H9 (cell line): Measurements from ENCODE around the gene GSAP. TPM values are rescaled to one million over a fixed set of nuclear protein-coding genes. Genes with fewer than 3 reads are reported as not detected.

Source experiments
- DNase-seq: peaks from one replicate; pipeline ENCODE4 v3.0.0-alpha.2; 2017
- H2AFZ ChIP-seq: one replicate; pipeline ENCODE4 v1.6.1; 2013; ENCODE audit warnings: mild to moderate bottlenecking, low read length, control low read depth, moderate library complexity
- H2AK5ac ChIP-seq: 2 replicates; pipeline ENCODE4 v1.6.1; 2013; ENCODE audit warnings: low read length, control low read depth, mixed read lengths; ENCODE audit not compliant: insufficient read length
- H2BK120ac ChIP-seq: one replicate; pipeline ENCODE4 v1.6.1; 2013; ENCODE audit warnings: low read depth, mild to moderate bottlenecking, low read length, control low read depth, inconsistent platforms; ENCODE audit not compliant: poor library complexity, severe bottlenecking
- H2BK12ac ChIP-seq: 2 replicates; pipeline ENCODE4 v1.6.1; 2013; ENCODE audit warnings: low read length, control low read depth, mixed read lengths, low read depth; ENCODE audit not compliant: insufficient read length
- H2BK15ac ChIP-seq: 2 replicates; pipeline ENCODE4 v1.6.1; 2013; ENCODE audit warnings: low read depth, low read length, control low read depth
- H2BK20ac ChIP-seq: one replicate; pipeline ENCODE4 v1.6.1; 2013; ENCODE audit warnings: low read depth, mild to moderate bottlenecking, low read length, control low read depth, inconsistent platforms; ENCODE audit not compliant: poor library complexity, severe bottlenecking
- H2BK5ac ChIP-seq: 2 replicates; pipeline ENCODE4 v1.6.1; 2013; ENCODE audit warnings: low read length, control low read depth, mixed read lengths; ENCODE audit not compliant: insufficient read length
- H3K14ac ChIP-seq: 2 replicates; pipeline ENCODE4 v1.6.1; 2013; ENCODE audit warnings: low read length, control low read depth; ENCODE audit not compliant: insufficient read depth
- H3K18ac ChIP-seq: 2 replicates; pipeline ENCODE4 v1.6.1; 2013; ENCODE audit warnings: low read depth, mild to moderate bottlenecking, mixed read lengths, low read length, control low read depth; ENCODE audit not compliant: insufficient read length
- H3K23ac ChIP-seq: 2 replicates; pipeline ENCODE4 v1.6.1; 2013; ENCODE audit warnings: low read length, control low read depth, mixed read lengths, low read depth; ENCODE audit not compliant: insufficient read length
- H3K23me2 ChIP-seq: 2 replicates; pipeline ENCODE4 v1.6.1; 2013; ENCODE audit warnings: low read depth, mild to moderate bottlenecking, mixed read lengths, low read length, control low read depth; ENCODE audit not compliant: insufficient read length, poor library complexity, severe bottlenecking
- H3K27ac ChIP-seq: 2 replicates; pipeline ENCODE4 v1.5.1; 2013; ENCODE audit warnings: low read length, control low read depth, mixed read lengths, low read depth; ENCODE audit not compliant: insufficient read length
- H3K27me3 ChIP-seq: 2 replicates; pipeline ENCODE4 v1.6.1; 2013; ENCODE audit warnings: low read length, control low read depth, inconsistent platforms; ENCODE audit not compliant: insufficient read depth
- H3K4ac ChIP-seq: 2 replicates; pipeline ENCODE4 v1.6.1; 2013; ENCODE audit warnings: low read depth, mild to moderate bottlenecking, control low read depth, inconsistent platforms, low read length, moderate library complexity
- H3K4me1 ChIP-seq: 2 replicates; pipeline ENCODE4 v1.6.1; 2013; ENCODE audit warnings: low read length, control low read depth, inconsistent platforms; ENCODE audit not compliant: insufficient read depth
- H3K4me2 ChIP-seq: 2 replicates; pipeline ENCODE4 v1.6.1; 2013; ENCODE audit warnings: low read length, control low read depth, mixed read lengths; ENCODE audit not compliant: insufficient read length, insufficient read depth
- H3K56ac ChIP-seq: 2 replicates; pipeline ENCODE4 v1.6.1; 2013; ENCODE audit warnings: low read depth, mild to moderate bottlenecking, mixed read lengths, low read length, control low read depth; ENCODE audit not compliant: insufficient read length
- H3K79me1 ChIP-seq: 2 replicates; pipeline ENCODE4 v1.6.1; 2013; ENCODE audit warnings: low read depth, mild to moderate bottlenecking, moderate library complexity, low read length, control low read depth, inconsistent platforms; ENCODE audit not compliant: insufficient read depth, poor library complexity, severe bottlenecking
- H3K79me2 ChIP-seq: 2 replicates; pipeline ENCODE4 v1.6.1; 2013; ENCODE audit warnings: low read length, control low read depth, inconsistent platforms; ENCODE audit not compliant: insufficient read depth
- H3K9ac ChIP-seq: 2 replicates; pipeline ENCODE4 v1.6.1; 2013; ENCODE audit warnings: low read length, control low read depth, mixed read lengths; ENCODE audit not compliant: insufficient read length; ENCODE audit errors: extremely low read depth
- H3K9me3 ChIP-seq: one replicate; pipeline ENCODE4 v1.6.1; 2013; ENCODE audit warnings: low read depth, low read length, inconsistent platforms; ENCODE audit not compliant: control insufficient read depth
- H3T11ph ChIP-seq: one replicate; pipeline ENCODE4 v1.6.1; 2013; ENCODE audit warnings: mild to moderate bottlenecking, low read length, control low read depth, inconsistent platforms
- H4K20me1 ChIP-seq: one replicate; pipeline ENCODE4 v1.6.1; 2013; ENCODE audit not compliant: control insufficient read depth, insufficient read length, insufficient read depth
- H4K5ac ChIP-seq: 2 replicates; pipeline ENCODE4 v1.6.1; 2013; ENCODE audit warnings: low read depth, mild to moderate bottlenecking, mixed read lengths, low read length, control low read depth; ENCODE audit not compliant: insufficient read length
- H4K8ac ChIP-seq: replicated peaks from 2 replicates; pipeline ENCODE4 v1.6.1; 2013; ENCODE audit warnings: low read length, control low read depth, mixed read lengths, low read depth; ENCODE audit not compliant: insufficient read length
- H4K91ac ChIP-seq: 2 replicates; pipeline ENCODE4 v1.6.1; 2013; ENCODE audit warnings: low read depth, mild to moderate bottlenecking, moderate library complexity, mixed read lengths, low read length, control low read depth; ENCODE audit not compliant: insufficient read length
- H3K27ac Mint-ChIP-seq, 3 experiments: 2 replicates in 2 of 3; 3 replicates in 1 of 3; pipeline ENCODE4 v1.8.0; 2020 to 2021; ENCODE audit warnings: mixed read lengths in 3 of 3, mild to moderate bottlenecking in 1 of 3, moderate library complexity in 1 of 3
- H3K27me3 Mint-ChIP-seq: 2 replicates; pipeline ENCODE4 v1.8.0; 2021; ENCODE audit warnings: low read depth, mild to moderate bottlenecking, moderate library complexity, mixed read lengths
- H3K36me3 Mint-ChIP-seq, 3 experiments: 2 replicates in 2 of 3; 3 replicates in 1 of 3; pipeline ENCODE4 v1.8.0; 2020 to 2021; ENCODE audit warnings: low read depth in 3 of 3, mixed read lengths in 3 of 3; ENCODE audit not compliant: insufficient read depth in 1 of 3
- H3K4me1 Mint-ChIP-seq, 2 experiments: 2 replicates each; pipeline ENCODE4 v1.8.0; 2020; ENCODE audit warnings: mixed read lengths in 2 of 2
- H3K4me3 Mint-ChIP-seq, 2 experiments: 2 replicates in 1 of 2; 3 replicates in 1 of 2; pipeline ENCODE4 v1.8.0; 2020 to 2021; ENCODE audit warnings: mild to moderate bottlenecking in 2 of 2, mixed read lengths in 2 of 2, moderate library complexity in 1 of 2
- H3K9me3 Mint-ChIP-seq, 2 experiments: 2 replicates in 1 of 2; 3 replicates in 1 of 2; pipeline ENCODE4 v1.8.0; 2020; ENCODE audit warnings: mild to moderate bottlenecking in 2 of 2, mixed read lengths in 2 of 2, moderate library complexity in 1 of 2
- CTCF ChIP-seq: fragments of 200-600 bp; sonication (generic); conservative IDR thresholded peaks from 3 replicates; pipeline ENCODE4 v1.8.0; 2021; ENCODE audit warnings: antibody characterized with exemption, mild to moderate bottlenecking
- WGBS: extraction: QIAGEN DNeasy Blood & Tissue Kit; methylation state at CpG from one replicate; pipeline ENCODE4 v1.1.7; 2013; ENCODE audit warnings: missing lambda C conversion rate, low lambda C conversion rate, mixed read lengths; ENCODE audit not compliant: insufficient read length; ENCODE audit errors: extremely low coverage; 5-methylcytosine and 5-hydroxymethylcytosine counted together
- total RNA-seq: library from RNA; stranded (reverse); gene quantifications from 2 replicates; pipeline ENCODE4 v1.2.1, GENCODE V29; 2021

Gene GSAP
- total RNA-seq, 1 experiment from 2014 or later, result 1.9 TPM

DNA sequence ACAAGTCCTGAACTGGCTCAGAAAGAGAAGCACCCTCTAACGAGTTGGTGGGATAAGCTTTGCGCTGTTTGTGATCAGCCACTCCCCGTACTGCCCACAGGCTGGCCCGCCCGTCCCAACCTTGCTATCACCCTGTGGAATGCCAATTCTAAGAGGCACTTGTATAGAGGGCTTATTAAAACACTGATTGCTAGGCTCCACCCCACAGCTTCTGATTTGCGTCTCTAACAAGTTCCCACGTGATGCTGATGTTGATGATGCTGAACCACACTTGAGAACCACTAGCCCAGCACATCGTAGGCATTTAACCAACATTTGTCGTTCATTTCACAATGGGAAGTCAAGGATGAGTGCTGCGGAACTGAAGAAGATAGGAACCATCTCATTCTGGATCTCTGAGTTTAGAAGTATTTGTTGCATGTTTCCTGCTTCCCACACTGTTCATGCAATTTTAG lies 12.7 kb upstream of the GSAP start:
- Histone ChIP-seq H3K79me2 (no peaks in the 10 kb centered on the region), H3K4me2 (no peak overlapping the region), H3T11ph (no peak overlapping the region), H3K18ac (no peak overlapping the region), H3K23ac (no peak overlapping the region), H2BK15ac (no peak overlapping the region), H4K20me1 (no peaks in the 10 kb centered on the region), H3K14ac (no peak overlapping the region), H3K27me3 (no peaks in the 10 kb centered on the region), H2BK120ac (no peak overlapping the region), H2AFZ (no peak overlapping the region), H4K8ac (no peak overlapping the region), H3K56ac (no peak overlapping the region), H2BK12ac (no peak overlapping the region), H3K79me1 (no peaks in the 10 kb centered on the region), H2BK20ac (no peak overlapping the region), H3K9me3 (no peaks in the 10 kb centered on the region), H3K4ac (no peak overlapping the region), H3K23me2 (peaks cover 3% of the 10 kb centered on the region), H2BK5ac (no peak overlapping the region), H3K4me1 (peaks cover 14% of the 10 kb centered on the region), H4K91ac (no peak overlapping the region), H2AK5ac (no peak overlapping the region), H4K5ac (no peak overlapping the region), H3K27ac (no peak overlapping the region), H3K9ac (no peak overlapping the region)
- no peak for TF ChIP-seq CTCF
- H3K27me3 Mint-ChIP-seq, result no peaks in the 10 kb centered on the region; the same call in 1 of the 2 replicates
- no peak overlapping the region for H3K27ac Mint-ChIP-seq
- DNase-seq, result no peak
- no peak overlapping the region for H3K4me3 Mint-ChIP-seq
- no peaks in the 10 kb centered on the region for H3K36me3 Mint-ChIP-seq
- peaks cover 56 to 58% of the 10 kb centered on the region in 2 experiments for H3K4me1 Mint-ChIP-seq
- WGBS, result no CpG with 5 or more reads among the region's 10 CpGs
- H3K9me3 Mint-ChIP-seq, result no peaks in the 10 kb centered on the region; a peak in 1 of 5 replicates
